Measurements from ENCODE around the gene OTOF. TPM values are rescaled to one million over a fixed set of nuclear protein-coding genes. Genes with fewer than 3 reads are reported as not detected.

OTOF gene
- total and polyA plus RNA-seq, 4 donors: 0.03 to 0.09 (median 0.08) TPM; not detected in 1

DNA sequence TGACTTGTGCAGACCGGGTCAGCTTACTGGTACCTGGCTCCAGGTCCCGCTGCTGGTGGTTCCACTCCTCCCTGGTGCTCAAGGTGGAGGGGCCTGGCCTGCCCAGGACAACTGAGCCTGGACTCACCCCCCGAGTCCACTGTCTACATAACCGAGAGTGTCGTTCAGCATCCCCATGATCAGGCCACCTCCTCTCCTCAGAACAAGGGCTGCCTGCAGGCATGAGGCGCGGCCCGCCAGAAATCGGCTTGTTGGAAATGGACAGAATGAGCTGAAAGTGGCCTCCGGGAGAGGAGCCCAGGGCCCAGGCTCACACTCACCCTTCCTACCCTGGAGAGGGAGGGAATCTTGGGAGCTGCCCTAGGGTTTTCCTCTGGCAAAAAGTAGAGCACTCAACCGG lies 38.9 kb upstream of the OTOF start:
- H3K4me1 ChIP-seq (ENCODE audit: control insufficient read depth in 5 of 5, insufficient read depth in 5 of 5, low read length in 5 of 5): no peaks in the 10 kb centered on the region
- no peak overlapping the region for H3K9ac ChIP-seq (ENCODE audit: insufficient read depth in 1 of 2, low read length in 2 of 2)
- DNase-seq (no peak), ATAC-seq (ENCODE audit: insufficient read depth, low FRiP score) (no peak)
- no peak overlapping the region for H3K27ac ChIP-seq (ENCODE audit: low read depth in 1 of 2, low read length in 1 of 2)
- H3K9me3 ChIP-seq (ENCODE audit: control insufficient read depth in 4 of 4, insufficient read depth in 3 of 4, low read length in 3 of 4): peaks cover 0 to 3% (median 0%) of the 10 kb centered on the region in 4 donors
- 85 to 89% methylated on average over 11 of the region's 11 CpGs for WGBS, 2 donors
- TF ChIP-seq, protein P1, sequence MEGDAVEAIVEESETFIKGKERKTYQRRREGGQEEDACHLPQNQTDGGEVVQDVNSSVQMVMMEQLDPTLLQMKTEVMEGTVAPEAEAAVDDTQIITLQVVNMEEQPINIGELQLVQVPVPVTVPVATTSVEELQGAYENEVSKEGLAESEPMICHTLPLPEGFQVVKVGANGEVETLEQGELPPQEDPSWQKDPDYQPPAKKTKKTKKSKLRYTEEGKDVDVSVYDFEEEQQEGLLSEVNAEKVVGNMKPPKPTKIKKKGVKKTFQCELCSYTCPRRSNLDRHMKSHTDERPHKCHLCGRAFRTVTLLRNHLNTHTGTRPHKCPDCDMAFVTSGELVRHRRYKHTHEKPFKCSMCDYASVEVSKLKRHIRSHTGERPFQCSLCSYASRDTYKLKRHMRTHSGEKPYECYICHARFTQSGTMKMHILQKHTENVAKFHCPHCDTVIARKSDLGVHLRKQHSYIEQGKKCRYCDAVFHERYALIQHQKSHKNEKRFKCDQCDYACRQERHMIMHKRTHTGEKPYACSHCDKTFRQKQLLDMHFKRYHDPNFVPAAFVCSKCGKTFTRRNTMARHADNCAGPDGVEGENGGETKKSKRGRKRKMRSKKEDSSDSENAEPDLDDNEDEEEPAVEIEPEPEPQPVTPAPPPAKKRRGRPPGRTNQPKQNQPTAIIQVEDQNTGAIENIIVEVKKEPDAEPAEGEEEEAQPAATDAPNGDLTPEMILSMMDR (IDR thresholded peaks at IDR 0.05; ENCODE audit: control extremely low read depth, extremely low read depth): no peak
- H3K4me3 ChIP-seq: no peak overlapping the region
- no peaks in the 10 kb centered on the region for H3K36me3 ChIP-seq (ENCODE audit: control insufficient read depth in 4 of 4, insufficient read depth in 4 of 4, low read length in 4 of 4)
- peaks cover 0 to 7% (median 4%) of the 10 kb centered on the region in 3 donors for H3K27me3 ChIP-seq (ENCODE audit: control insufficient read depth in 3 of 3, insufficient read depth in 3 of 3, low read length in 2 of 3)

DNA sequence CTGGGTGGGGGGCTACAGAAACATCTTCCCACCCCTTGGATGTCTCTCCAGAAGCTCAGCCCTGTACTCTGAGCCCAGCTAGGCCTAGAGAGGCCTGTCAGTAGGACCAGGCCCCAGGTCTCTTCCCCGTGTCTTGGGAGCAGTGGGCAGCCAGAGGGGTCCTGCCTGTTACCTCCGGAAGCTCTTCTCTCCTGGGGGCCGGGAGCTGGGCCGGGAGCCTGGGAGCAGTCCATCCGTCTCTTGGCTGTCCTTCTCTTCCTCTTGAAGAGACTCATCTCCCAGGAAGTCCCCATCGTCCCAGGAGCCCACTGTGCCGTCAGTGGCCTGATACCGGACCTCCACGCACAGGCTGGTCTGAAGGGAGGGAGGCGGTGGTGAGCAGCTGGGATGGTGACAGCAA lies 38.3 kb upstream of the OTOF start:
- Histone ChIP-seq H3K4me1 (ENCODE audit: control insufficient read depth in 5 of 5, insufficient read depth in 5 of 5, low read length in 5 of 5) (no peaks in the 10 kb centered on the region), H3K27ac (ENCODE audit: low read depth in 1 of 2, low read length in 1 of 2) (no peak overlapping the region), H3K9ac (ENCODE audit: insufficient read depth in 1 of 2, low read length in 2 of 2) (no peak overlapping the region), H3K9me3 (ENCODE audit: control insufficient read depth in 4 of 4, insufficient read depth in 3 of 4, low read length in 3 of 4) (peaks cover 0 to 2% (median 0%) of the 10 kb centered on the region in 4 donors), H3K4me3 (no peak overlapping the region), H3K36me3 (ENCODE audit: control insufficient read depth in 4 of 4, insufficient read depth in 4 of 4, low read length in 4 of 4) (no peaks in the 10 kb centered on the region), H3K27me3 (ENCODE audit: control insufficient read depth in 3 of 3, insufficient read depth in 3 of 3, low read length in 2 of 3) (peaks cover 0 to 7% (median 4%) of the 10 kb centered on the region in 3 donors)
- ATAC-seq (ENCODE audit: insufficient read depth, low FRiP score) (no peak), DNase-seq (no peak)
- TF ChIP-seq, protein P1 (IDR thresholded peaks at IDR 0.05; ENCODE audit: control extremely low read depth, extremely low read depth): no peak
- 94 to 96% methylated on average over 10 of the region's 10 CpGs for WGBS, 2 donors

DNA sequence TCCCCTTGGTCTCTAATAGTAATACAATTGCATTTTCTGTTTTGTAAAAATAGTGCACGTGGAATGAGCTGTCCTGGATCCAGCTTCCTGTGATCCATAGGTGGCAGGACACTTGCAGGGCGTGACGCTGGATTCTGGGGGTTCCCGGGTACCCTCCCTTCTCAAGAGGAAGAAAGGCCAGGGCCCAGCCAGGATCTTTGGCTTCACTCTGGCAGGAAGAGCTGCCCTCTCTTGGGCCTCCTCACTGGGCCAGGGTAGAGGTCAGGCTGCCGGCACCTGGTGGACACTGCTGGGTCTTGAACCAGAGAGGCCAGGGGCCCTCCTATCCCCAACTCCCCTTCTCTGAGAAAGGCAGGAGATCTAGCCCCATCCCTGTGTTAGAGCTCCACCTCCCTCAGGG lies 37.8 kb upstream of the OTOF start:
- 57 to 83% methylated on average over 5 of the region's 5 CpGs for WGBS, 2 donors
- no peak overlapping the region for H3K4me3 ChIP-seq
- TF ChIP-seq, protein P1 (IDR thresholded peaks at IDR 0.05; ENCODE audit: control extremely low read depth, extremely low read depth): no peak
- H3K36me3 ChIP-seq (ENCODE audit: control insufficient read depth in 4 of 4, insufficient read depth in 4 of 4, low read length in 4 of 4): no peaks in the 10 kb centered on the region
- H3K9ac ChIP-seq (ENCODE audit: insufficient read depth in 1 of 2, low read length in 2 of 2): no peak overlapping the region
- H3K4me1 ChIP-seq (ENCODE audit: control insufficient read depth in 5 of 5, insufficient read depth in 5 of 5, low read length in 5 of 5): no peaks in the 10 kb centered on the region
- no peak for DNase-seq
- H3K27me3 ChIP-seq (ENCODE audit: control insufficient read depth in 3 of 3, insufficient read depth in 3 of 3, low read length in 2 of 3): peaks cover 0 to 7% (median 1%) of the 10 kb centered on the region in 3 donors
- peaks cover 0 to 2% (median 0%) of the 10 kb centered on the region in 4 donors for H3K9me3 ChIP-seq (ENCODE audit: control insufficient read depth in 4 of 4, insufficient read depth in 3 of 4, low read length in 3 of 4)
- ATAC-seq (ENCODE audit: insufficient read depth, low FRiP score): no peak
- H3K27ac ChIP-seq (ENCODE audit: low read depth in 1 of 2, low read length in 1 of 2): no peak overlapping the region

DNA sequence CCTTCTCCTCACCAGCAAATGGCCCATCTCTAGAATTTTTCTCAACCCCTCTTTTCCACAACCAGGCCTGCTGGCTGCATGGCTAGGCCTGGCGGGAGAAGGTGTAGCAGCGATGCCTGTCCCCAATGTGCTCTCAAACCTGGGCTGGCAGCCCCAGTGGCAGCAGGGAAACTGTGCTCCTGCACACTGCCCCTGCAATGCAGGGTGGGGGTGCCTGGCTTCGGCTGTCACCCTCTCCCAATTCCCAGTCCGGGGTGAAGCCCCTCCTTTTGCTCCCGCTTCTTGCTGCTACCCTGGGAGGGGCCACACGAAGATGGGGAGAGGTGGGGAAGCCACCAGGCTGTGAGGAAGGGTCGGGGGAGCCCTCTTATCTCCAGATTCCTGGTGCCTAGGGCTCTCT lies 36.1 kb upstream of the OTOF start:
- ATAC-seq (ENCODE audit: insufficient read depth, low FRiP score) (no peak), DNase-seq (no peak)
- H3K27ac ChIP-seq (ENCODE audit: low read depth in 1 of 2, low read length in 1 of 2): no peak overlapping the region
- no peaks in the 10 kb centered on the region for H3K9me3 ChIP-seq (ENCODE audit: control insufficient read depth in 4 of 4, insufficient read depth in 3 of 4, low read length in 3 of 4)
- 81 to 90% methylated on average over 7 of the region's 7 CpGs for WGBS, 2 donors
- no peak overlapping the region for H3K9ac ChIP-seq (ENCODE audit: insufficient read depth in 1 of 2, low read length in 2 of 2)
- TF ChIP-seq, protein P1 (IDR thresholded peaks at IDR 0.05; ENCODE audit: control extremely low read depth, extremely low read depth): no peak
- H3K27me3 ChIP-seq (ENCODE audit: control insufficient read depth in 3 of 3, insufficient read depth in 3 of 3, low read length in 2 of 3): no peaks in the 10 kb centered on the region
- H3K4me1 ChIP-seq (ENCODE audit: control insufficient read depth in 5 of 5, insufficient read depth in 5 of 5, low read length in 5 of 5): no peaks in the 10 kb centered on the region
- no peak overlapping the region for H3K4me3 ChIP-seq
- H3K36me3 ChIP-seq (ENCODE audit: control insufficient read depth in 4 of 4, insufficient read depth in 4 of 4, low read length in 4 of 4): no peaks in the 10 kb centered on the region
